HL-60 (cell line): ENCODE measurements around the gene TRIM26.

Experiments
- DNase-seq, 2 experiments: peaks; one replicate each; pipeline ENCODE4 v3.0.0-alpha.2; 2010 to 2020; ENCODE audit warnings: low read depth in 1 of 2, low spot score in 1 of 2
- H3K27ac ChIP-seq: fragments of 250-450 bp; sonication (Bioruptor Pico); replicated peaks from 2 replicates; pipeline ENCODE4 v1.5.1; 2020; ENCODE audit warnings: mild to moderate bottlenecking, moderate library complexity
- H3K27me3 ChIP-seq: fragments of 250-450 bp; sonication (Bioruptor Pico); 2 replicates; pipeline ENCODE4 v1.5.1; 2021; ENCODE audit warnings: mild to moderate bottlenecking, moderate library complexity; ENCODE audit not compliant: insufficient read depth, poor library complexity, severe bottlenecking
- H3K4me3 ChIP-seq: replicated peaks from 2 replicates; pipeline ENCODE4 v1.5.1; 2011; ENCODE audit warnings: mild to moderate bottlenecking, control low read depth, low read length; ENCODE audit not compliant: insufficient read depth
- CTCF ChIP-seq: IDR thresholded peaks from one replicate; pipeline ENCODE4 v1.5.1; 2011; ENCODE audit warnings: low read length, control low read depth, inconsistent platforms; ENCODE audit not compliant: insufficient read depth
- GABPA ChIP-seq: IDR thresholded peaks from 2 replicates; pipeline ENCODE4 v1.6.1; 2012; ENCODE audit warnings: low read depth
- POLR2AphosphoS5 ChIP-seq: IDR thresholded peaks from 2 replicates; pipeline ENCODE4 v1.6.1; 2012; ENCODE audit warnings: low read depth
- REST ChIP-seq: IDR thresholded peaks from 2 replicates; pipeline ENCODE4 v1.6.1; 2012; ENCODE audit warnings: low read depth; ENCODE audit not compliant: insufficient replicate concordance
- SPI1 ChIP-seq: IDR thresholded peaks from 2 replicates; pipeline ENCODE4 v1.6.1; 2012; ENCODE audit warnings: low read depth, mild to moderate bottlenecking, borderline replicate concordance

Gene TRIM26

GRCh38 chr6:30200551-30201281, 12.5 kb downstream of the TRIM26 start:
- no peaks in the 10 kb centered on the region for H3K27me3 ChIP-seq
- TF ChIP-seq REST: no peak
- no peak for TF ChIP-seq CTCF
- peak; percentile 99 for TF ChIP-seq SPI1
- H3K27ac ChIP-seq: peak overlapping the region; percentile 35
- no peak overlapping the region for H3K4me3 ChIP-seq
- DNase-seq: peak; percentile 61 to 82

- TF ChIP-seq GABPA (no peak), SPI1 (no peak), CTCF (no peak), REST (no peak), POLR2AphosphoS5 (no peak)
- no peak for DNase-seq
- no peaks in the 10 kb centered on the region for H3K27me3 ChIP-seq
- H3K27ac ChIP-seq: no peak overlapping the region
- no peak overlapping the region for H3K4me3 ChIP-seq
Observed at GRCh38 chr6:30198166-30199084, 14.8 kb downstream of the TRIM26 start.

DNA sequence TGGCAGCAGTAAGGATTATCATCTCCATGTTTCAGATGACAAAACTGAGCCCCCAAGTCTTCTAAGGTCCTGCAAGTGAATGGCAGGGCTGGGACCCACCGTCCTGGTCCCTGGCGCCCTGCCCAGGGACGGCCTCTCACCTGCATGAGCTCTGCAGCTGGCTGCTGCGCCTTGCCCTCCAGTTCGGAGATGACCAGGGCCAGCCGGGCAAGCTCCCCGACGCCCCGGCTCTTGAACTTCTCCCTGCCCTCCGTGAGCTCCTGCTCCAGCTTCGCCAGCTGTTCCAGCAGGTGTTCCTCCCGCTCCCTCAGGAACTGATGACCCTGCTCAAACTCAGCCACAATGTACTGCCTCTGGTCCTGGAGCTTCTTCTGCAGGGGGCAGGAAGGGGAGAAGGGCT, 16.8 kb downstream of the TRIM26 start:
- H3K27ac ChIP-seq: no peak overlapping the region
- no peak for DNase-seq
- TF ChIP-seq GABPA (no peak), CTCF (no peak), POLR2AphosphoS5 (no peak), REST (no peak)
- no peak overlapping the region for H3K4me3 ChIP-seq
- H3K27me3 ChIP-seq: no peaks in the 10 kb centered on the region
